HG03108 (cell line): Measurements from ENCODE around the gene RHOT1.
A peak's percentile ranks its signal among the peaks of the same experiment; 100 is the strongest.
"Not testable (repeated sequence)": the region's sequence is repeated elsewhere in the genome, so short reads cannot be mapped to it uniquely, and the experiment has no call there.

Experiments used
- ATAC-seq: cut with Tn5 transposase; IDR thresholded peaks from one replicate; pipeline ENCODE4 v1.9.1; 2021; ENCODE audit warnings: moderate library complexity; ENCODE audit not compliant: unreplicated experiment

The RHOT1 gene

DNA sequence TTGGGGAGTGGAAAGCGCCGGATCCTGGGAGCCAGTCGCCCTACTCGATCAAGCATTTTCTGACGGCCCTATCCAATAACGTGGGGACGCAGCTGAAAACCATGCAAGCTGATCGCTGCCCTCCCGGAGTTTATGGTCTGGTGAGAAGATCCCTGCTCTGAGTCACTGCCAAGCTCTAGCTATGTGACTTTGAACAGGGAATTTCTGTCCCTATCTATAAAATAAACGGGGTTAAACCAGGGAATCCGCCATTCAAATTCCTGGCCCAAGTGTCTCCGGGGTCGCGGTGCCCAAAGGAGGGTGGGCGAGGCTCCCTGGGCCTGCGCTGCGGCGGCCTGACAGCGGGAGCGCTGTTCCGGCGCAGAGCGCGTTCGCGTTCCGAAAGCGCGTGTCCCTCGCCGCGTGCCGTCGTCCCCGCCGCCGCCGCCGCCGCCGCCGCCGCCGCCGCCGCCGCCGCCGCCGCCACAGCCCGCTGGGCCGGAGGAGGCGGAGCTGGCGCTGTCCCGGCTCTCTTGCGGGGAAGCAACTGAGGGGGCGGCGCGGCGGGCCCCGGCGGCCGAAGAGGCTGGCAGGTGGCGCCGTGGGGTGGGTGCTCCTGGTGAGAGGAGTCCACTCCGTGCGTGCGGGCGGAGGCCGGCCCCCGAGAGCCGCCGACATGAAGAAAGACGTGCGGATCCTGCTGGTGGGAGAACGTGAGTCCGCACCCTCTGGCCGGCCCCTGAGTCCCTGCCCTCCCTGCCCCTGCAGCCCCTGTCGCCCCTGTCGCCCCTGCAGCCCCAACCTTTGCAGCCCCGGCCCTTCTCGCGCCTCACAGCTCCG is at the start of gene RHOT1:
Gene RHOT1 (plus strand): TSS at position 465 of the 819 bp plus-strand sequence. CDS start 191 bp downstream, at position 656.
- ATAC-seq: peak; percentile 77

DNA sequence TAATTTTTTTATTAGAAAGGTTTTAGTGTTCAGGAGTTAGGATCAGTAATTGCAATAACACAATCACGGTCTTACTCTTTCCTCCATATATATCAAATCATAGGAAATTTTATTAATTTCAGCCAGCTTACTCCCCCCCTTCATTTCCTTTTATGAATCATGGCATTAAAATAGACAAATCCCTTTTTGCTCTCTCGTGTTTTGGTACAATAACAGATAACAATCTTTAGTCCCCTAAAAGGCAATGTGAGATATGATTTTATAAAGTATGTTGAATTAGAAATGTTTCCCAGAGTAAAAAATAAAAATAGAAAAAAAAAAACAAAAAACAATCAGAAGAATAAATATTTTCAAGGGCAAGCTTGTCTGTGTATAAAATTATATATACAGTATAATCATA is 42.6 kb upstream of the RHOT1 start:
- no peak for ATAC-seq

DNA sequence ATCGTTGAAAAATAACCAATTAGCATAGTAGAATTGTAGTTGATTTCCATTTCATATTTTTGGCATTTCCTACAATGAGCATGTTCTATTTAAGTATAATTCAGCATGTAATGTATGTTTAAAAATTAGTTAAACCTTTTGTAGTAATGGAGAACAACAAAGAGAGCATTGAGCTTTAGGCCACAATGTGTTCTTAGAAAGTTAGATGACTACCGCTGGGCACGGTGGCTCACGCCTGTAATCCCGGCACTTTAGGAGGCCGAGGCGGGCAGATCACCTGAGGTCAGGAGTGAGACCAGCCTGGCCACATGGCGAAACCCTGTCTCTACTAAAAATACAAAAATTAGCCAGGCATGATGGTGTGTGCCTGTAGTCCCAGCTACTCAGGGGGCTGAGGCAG is 42.0 kb upstream of the RHOT1 start:
- not testable (repeated sequence) for ATAC-seq

DNA sequence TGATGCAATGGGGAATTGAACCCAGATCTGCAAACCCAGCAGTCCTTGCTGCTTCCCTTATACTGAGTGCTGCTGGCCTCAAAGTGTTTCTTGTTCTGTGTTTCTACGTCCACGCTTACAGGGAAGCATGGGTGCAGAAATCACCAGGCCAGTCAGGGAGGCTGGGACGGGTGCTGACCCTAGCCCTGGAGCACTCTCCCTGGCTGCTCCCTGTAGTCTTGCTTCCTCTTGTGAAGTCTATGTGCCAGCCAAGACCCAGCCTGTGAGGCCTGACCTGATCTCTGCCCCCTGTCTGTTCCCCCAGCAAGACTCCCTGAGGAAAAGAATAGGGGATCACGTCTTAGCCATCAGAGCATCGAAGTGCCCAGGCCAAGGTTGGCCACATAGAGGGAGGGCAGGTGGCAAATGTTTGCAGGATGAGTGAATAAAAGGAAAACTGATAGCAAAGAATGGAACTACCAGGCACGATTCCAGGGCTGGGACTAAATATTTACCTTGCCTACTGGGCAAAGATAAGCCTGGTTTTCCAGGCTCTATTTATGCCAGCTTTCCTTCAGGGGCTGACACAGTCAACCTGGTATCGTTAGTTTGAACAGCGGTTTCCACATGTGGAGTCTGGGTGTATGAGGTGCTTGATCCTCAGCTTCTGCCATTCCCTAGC is 41.2 kb upstream of the RHOT1 start:
- no peak for ATAC-seq

DNA sequence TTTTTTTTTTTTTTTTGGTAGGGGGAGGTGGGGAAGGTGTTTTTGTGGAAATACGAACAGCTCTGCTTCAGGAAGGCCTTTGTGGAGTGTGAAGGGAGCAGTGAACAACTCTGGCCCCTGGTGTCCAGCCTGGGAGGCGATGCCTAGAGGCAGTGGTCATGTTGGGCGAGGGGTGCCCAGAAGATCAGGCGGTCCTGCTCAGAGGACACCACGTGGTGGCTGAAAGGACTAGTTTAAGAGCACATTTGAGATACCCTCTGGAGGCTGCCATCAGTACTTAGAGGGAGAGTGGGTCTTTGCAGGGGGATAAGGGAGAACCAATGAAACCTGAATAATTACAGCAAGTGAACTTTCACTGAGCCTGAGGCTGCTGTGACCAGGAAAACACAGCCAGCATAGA is 40.1 kb upstream of the RHOT1 start:
- no peak for ATAC-seq

DNA sequence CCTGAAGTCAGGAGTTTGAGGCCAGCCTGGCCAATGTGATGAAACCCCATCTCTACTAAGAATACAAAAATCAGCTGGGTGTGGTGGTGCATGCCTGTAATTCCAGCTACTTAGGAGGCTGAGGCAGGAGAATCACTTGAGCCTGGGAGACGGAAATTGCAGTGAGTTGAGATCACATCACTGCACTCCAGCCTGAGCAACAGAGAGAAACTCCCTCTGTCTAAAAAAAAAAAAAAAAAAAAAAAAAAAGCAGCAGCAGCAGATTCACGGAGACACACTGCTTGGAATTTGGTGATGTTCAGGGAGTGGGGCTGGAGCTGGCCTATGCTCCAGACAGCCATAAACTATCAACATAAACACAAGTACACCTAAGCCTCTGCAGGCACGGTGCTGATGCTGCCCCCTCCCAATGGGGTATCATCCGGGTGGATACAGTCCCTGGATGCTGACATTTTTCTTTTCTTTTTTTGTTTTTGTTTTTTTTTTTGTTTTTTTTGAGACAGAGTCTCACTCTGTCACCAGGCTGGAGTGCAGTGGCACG is 39.6 kb upstream of the RHOT1 start:
- no peak for ATAC-seq

DNA sequence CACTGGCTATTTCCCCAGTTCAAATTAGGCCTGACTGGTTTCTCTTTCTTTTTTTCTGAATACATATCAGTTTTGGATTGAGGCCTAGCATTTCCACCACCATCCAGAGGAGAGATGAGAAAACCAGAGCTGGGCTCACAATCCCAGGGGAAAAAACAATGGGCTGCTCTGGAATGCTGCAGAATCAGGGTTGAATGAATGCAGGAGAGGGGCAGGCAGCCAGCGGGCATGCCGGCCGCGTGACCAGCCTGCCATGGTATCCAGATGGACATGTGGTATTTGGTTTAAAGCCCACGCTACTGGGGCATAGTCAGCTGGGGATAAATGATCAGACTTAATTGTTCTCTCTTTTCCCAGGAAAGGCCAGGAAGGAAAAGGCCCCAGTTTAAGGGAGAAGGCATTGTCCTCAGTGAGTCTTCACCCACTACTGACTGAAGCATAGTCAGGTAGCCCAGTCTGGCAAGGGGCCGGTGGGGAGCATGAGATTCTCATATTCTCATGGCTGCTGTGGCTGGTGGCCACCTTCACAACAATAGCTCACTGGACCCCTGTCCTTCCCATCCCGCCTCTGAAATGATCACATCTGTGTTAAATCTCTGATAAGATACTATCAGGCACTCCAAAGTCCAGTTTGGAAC is 38.7 kb upstream of the RHOT1 start:
- ATAC-seq: no peak

DNA sequence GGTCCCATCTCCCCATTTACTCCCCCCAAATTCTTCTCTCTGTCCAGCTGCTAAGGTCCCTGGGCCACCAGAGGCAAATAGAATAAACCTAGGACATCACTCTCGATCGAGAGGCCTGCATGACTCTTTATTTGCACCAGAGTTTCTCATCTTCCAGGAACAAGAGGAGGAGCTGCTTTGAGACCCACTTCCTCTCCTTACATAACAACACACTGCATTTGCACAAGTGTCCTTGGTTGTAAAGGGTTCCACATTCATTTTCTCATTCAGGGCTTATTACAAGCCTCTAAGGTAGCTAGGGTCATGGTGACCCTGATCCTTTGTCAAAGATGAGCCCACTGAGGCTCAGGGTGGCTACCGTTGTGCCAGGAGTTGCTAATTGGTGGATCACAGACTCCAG is 38.1 kb upstream of the RHOT1 start:
- ATAC-seq: no peak

DNA sequence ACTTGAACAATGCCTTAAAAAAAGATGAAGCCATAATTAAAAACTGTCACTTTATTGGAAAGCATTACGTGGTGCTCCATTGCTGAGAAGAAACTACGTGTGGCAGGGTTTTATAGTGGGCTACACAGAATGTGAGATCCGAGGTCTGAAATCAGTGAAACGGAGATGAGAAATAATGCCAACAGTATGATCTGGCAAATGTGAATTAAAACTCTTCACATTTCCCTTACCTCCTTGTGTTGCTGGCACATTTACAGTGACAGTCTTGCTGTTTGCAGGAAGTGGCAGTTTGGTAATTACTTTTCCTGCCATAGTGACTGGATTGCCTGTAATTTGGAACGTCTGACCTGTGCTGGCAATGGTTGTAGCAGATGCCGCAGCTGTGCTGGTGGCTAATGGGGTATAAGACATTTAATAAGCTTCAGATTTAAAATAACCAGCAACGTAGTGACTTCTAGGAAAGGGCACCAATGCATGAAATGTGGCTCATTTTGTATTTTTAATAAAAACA is 35.8 kb upstream of the RHOT1 start:
- ATAC-seq: not testable (repeated sequence)

DNA sequence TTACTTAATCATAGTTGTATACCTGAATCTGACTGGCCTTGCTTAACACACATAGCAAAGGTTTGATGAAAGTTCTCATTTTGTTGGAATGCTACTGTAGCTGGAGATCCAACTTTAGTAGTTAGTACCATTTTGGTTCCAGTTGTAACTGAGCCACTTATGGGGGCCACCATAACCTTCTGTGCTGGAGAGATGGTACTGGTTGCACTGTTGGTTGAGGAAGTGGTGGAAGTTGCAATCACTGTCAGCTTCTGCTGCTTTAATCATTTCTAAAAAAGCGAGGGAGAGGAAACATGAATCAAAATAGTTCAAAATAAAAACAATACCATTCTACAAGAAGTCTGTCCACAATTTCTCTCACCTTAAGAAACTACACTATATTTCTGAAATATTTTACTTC is 35.1 kb upstream of the RHOT1 start:
- ATAC-seq: not testable (repeated sequence)

DNA sequence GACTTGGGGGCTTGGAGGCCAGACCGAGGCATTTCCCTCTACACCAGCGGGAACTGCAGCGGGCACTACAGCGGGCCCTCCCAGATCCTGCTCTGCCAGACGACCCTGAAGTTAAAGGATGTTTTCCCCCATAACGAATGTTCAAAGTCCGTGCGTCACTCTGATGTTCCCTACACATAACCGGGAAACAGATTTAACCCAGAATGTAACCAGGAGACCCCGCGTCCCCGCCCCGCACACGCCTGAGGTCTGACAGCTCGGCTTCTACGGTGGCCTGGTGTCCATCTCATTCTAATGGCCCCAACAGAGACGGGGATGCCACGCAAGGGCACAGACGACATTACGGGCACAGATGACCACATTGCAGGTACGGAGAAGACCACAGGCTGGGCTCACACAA is 31.7 kb upstream of the RHOT1 start:
- ATAC-seq: no peak

DNA sequence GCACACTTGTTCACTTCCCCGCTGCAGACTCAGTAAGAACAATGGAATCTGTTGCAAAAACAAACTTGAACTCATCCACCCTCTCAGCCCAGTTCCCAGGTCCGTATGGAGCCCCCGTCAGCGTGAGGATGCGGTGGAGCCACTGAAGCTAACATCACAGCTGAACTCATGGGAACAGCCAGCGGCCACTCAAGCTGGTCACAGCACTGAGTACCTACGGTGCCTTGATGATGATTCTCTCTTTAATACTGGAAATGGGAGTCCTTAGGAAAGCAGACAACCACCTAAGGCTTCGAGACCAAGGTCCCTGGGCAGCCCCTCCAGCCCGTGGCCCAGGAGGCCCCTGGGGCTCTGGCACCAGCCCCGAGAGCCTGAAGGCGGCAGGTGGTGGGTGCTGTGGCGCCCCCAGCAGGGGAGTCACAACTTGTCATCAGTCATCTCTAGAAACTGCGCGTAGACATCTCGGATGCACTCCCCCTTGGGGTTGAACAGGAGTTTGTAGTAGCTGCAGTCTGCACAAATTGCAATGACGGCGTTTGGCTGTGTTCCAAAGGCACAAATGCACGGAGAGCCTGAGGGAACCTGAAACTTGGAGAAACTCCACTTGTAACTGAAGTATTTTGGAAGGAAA is 31.0 kb upstream of the RHOT1 start:
- ATAC-seq: no peak

DNA sequence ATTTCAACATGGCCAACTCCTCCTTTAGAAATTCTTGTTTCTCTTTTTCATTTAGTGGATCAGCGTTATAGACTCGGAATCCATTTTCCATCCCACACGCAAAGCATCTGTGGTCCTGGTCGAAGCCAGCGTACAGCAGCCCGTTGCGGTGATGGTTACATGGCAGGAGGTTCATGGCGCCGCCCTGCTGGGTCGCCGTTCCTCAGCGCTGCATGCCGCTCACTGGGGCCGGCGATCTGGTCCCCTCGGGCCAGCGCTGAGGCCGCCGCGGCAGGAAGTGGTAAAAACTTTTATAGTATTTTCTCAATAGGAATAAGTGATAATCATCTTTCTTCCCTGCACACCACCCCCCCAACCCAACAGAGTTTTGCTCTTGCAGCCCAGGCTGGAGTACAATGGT is 29.9 kb upstream of the RHOT1 start:
- no peak for ATAC-seq

DNA sequence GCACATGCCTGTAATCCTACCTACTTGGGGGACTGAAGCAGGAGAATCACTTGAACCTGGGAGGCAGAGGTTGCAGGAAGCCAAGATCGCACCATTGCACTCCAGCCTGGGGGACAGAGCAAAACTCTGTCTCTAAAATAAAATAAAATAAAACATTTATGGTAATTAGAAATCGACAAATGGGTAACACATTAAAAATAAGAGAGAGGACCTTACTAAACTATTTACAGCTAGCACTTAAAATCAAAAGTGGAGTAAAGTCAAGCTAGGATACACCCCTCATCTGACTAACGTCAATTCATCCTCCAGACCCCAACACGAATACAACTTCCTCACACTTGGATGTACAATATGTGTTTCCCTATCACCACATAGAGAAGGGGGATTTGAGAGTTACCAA is 27.8 kb upstream of the RHOT1 start:
- no peak for ATAC-seq

DNA sequence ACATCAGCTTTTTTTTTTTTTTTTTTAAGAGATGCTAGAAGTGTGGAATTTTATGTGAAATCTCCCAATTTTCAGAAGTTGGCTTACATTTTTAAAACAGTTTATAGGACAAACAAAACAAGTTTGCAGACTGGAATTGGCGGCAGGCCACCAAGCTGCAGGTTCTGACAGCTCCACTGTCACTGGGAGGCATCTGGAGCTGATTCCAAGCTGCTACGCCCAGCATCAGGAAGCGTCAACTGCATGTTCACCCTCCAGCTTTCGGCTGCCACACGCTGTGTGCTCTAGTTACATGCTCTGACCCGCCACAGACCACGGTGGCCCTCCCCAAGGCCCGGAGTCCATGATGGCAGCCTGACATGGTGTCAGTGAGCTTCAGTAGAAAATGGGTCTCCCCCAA is 26.8 kb upstream of the RHOT1 start:
- not testable (repeated sequence) for ATAC-seq

DNA sequence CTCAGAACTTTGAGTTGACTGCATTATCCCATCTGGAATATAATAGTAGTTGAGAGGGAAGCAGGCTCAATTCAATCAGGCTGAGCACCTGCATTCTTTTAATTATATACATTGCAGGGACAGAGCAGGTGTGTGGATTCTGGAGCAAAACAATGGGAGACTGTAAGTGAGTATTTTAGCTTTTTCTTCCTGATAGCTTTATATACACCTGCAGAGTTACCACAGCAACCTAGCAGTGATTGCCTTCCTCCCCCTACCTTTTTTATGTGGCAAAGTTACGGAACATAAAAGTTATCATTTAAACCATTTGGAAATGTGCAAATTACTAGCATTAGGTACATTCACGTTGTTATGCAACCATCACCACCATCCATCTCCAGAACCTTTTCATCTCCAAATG is 25.4 kb upstream of the RHOT1 start:
- no peak for ATAC-seq

DNA sequence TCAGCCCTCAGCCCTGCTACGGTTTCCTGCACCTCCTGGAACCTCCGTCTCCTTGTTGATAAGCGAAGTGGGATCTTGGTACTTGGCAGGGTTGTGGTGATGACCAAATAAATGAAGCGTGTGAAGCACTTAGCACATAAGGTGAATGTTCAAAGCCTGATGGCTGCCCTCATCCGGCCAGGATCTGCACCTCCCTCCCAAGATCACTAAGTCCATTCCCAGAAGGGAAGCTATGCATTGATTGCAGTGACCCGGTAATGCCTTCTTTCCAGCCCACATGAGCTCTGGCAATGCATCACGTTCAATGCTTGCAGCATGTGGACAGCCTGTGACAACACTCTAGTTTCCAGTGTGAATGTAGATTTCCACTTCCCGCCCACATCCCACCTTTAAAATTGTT is 24.9 kb upstream of the RHOT1 start:
- ATAC-seq: no peak

DNA sequence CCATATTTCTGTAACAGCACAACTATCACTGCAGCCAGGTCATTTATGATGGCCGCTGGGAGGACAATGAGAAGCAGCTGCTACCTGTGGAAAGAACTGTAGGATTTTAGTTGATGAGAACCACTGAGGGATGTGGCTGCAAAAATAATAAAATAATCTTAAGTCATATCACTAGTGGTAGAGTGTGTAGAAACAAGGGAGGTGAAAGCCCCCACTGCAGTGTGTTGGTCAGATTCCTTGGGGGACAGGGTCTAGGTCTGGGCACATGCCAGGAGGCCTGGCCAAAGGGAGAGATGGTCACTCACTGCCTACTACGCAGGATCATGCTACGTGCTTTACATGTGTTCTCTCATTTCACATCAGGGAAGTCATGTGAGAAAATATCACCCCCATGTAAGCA is 24.2 kb upstream of the RHOT1 start:
- ATAC-seq: not testable (repeated sequence)

DNA sequence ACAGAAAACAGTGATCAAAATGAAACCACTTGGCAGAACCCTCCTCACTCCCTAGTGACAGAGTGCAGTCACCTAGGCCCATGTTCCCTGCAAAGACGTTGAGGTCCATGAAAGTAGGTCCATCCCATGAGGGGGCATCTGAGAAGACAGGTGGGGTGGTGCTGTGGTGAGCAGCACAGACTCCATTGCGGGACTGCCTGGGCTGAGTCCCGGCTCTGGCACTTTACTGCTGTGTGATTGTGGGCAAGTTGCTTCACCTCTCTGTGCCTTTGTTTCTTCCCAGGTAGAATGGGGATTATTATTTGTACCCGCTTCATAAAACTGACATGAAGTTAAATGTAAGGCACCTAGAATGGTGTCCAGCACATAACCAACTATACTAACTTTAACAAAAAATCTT is 23.5 kb upstream of the RHOT1 start:
- ATAC-seq: no peak

DNA sequence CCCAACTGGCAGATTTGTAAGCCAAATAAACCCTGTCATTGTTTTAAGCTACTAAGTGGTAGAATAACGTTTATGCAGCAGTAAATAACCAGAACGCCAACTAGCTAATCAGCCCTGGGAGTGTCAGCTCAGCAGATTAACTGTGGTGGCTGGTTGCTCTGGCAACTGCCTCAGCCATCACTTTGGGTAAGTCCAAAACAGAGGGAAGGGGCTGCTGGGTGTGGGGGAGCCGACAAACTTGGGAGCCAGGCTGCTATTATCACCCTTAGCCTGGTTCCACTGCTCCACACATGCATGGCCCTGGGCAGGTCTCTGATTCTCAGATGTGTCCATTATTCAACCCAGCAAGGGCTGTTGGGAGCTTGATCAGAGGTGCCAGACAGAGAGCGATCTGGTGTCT is 22.2 kb upstream of the RHOT1 start:
- no peak for ATAC-seq

DNA sequence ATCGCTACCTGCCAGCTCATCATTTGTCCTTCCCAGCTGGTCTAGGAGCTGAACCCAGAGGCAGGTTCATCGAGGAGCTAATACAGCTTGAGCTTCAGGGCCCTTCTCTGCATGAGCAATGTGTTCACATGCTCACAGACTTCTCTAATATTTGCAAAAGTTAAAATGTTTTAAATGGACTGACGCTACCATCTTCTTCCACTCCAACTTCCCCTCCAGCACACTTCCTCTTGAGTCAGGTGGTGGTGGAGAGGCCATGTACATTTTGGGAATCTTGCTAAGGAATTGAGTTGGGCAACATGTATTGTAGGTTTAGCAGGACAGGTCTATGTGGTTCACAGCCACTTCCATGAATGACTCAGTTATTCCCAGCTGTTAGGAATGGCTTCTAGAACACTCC is 21.6 kb upstream of the RHOT1 start:
- no peak for ATAC-seq
